ENCODE data around the gene UPF3A. TPM values are rescaled to one million over a fixed set of nuclear protein-coding genes. Genes with fewer than 3 reads are reported as not detected.

The UPF3A gene
- total and polyA plus RNA-seq, 9 of the 15 experiments (the other 6 are each of a cell fraction or from before 2014, with no cell fraction given) = 15.6 to 76.5 (median 40.9) TPM

DNA sequence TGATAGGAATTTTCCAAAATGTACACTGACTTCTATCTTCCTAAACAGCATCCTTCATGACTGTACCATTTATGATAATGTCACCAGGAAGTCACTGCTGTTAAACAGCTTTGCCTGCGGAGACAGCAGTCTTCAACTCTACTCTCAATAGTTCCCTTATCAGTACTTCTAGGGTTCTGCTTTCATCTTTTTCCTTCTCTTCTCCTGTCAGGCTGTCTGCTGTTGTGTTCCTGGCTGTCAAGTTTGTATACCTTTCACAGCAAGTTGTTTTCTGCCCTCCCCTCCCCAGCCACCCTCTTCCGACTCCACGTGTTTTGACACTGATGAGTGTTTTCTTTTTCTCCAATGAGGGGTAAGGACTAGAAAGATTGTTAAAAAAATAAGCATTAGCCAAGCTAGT is 2.2 kb downstream of the UPF3A start (continued):
- TF ChIP-seq, protein P1, sequence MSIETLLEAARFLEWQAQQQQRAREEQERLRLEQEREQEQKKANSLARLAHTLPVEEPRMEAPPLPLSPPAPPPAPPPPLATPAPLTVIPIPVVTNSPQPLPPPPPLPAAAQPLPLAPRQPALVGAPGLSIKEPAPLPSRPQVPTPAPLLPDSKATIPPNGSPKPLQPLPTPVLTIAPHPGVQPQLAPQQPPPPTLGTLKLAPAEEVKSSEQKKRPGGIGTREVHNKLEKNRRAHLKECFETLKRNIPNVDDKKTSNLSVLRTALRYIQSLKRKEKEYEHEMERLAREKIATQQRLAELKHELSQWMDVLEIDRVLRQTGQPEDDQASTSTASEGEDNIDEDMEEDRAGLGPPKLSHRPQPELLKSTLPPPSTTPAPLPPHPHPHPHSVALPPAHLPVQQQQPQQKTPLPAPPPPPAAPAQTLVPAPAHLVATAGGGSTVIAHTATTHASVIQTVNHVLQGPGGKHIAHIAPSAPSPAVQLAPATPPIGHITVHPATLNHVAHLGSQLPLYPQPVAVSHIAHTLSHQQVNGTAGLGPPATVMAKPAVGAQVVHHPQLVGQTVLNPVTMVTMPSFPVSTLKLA (conservative IDR thresholded peaks at IDR 0.05) = peak; percentile 56 to 78
- TF ChIP-seq, protein P2, sequence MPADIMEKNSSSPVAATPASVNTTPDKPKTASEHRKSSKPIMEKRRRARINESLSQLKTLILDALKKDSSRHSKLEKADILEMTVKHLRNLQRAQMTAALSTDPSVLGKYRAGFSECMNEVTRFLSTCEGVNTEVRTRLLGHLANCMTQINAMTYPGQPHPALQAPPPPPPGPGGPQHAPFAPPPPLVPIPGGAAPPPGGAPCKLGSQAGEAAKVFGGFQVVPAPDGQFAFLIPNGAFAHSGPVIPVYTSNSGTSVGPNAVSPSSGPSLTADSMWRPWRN (IDR thresholded peaks at IDR 0.05; ENCODE audit: low read depth) = no peak
- TF ChIP-seq SMARCC2 (IDR thresholded peaks at IDR 0.05; ENCODE audit: low read depth) (no peak), EHMT2 (IDR thresholded peaks at IDR 0.05) (0 out of 2 replicates have a peak, but pooled peaks have one; percentile 28), CTBP1 (IDR thresholded peaks at IDR 0.05; ENCODE audit: borderline replicate concordance) (peak; percentile 28; the same call in 1 of the 2 replicates), PHF8 (IDR thresholded peaks at IDR 0.05; ENCODE audit: borderline replicate concordance, low read length) (no peak), ADNP (tag; IDR thresholded peaks at IDR 0.05) (no peak), RFX1 (IDR thresholded peaks at IDR 0.05) (no peak), BACH1 (tag; IDR thresholded peaks at IDR 0.05) (no peak), ZNF12 (CRISPR knock-in tag; IDR thresholded peaks at IDR 0.05) (no peak), MEF2D (tag; conservative IDR thresholded peaks at IDR 0.05; ENCODE audit: low read depth) (no peak), SPI1 (IDR thresholded peaks at IDR 0.05; ENCODE audit: borderline replicate concordance, low read depth, low read length) (no peak), ARID1B (IDR thresholded peaks at IDR 0.05) (0 out of 2 replicates have a peak, but pooled peaks have one; percentile 14), RCOR1 (IDR thresholded peaks at IDR 0.05; ENCODE audit: borderline replicate concordance in 1 of 2, low read depth in 2 of 2, low read length in 2 of 2) (peak in 1 of 2 experiments; percentile 34; a peak in 1 of 4 replicates)
- TF ChIP-seq, protein P3, sequence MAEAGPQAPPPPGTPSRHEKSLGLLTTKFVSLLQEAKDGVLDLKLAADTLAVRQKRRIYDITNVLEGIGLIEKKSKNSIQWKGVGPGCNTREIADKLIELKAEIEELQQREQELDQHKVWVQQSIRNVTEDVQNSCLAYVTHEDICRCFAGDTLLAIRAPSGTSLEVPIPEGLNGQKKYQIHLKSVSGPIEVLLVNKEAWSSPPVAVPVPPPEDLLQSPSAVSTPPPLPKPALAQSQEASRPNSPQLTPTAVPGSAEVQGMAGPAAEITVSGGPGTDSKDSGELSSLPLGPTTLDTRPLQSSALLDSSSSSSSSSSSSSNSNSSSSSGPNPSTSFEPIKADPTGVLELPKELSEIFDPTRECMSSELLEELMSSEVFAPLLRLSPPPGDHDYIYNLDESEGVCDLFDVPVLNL (CRISPR knock-in tag; IDR thresholded peaks at IDR 0.05; ENCODE audit: low read depth) = no peak
- TF ChIP-seq, protein P4, sequence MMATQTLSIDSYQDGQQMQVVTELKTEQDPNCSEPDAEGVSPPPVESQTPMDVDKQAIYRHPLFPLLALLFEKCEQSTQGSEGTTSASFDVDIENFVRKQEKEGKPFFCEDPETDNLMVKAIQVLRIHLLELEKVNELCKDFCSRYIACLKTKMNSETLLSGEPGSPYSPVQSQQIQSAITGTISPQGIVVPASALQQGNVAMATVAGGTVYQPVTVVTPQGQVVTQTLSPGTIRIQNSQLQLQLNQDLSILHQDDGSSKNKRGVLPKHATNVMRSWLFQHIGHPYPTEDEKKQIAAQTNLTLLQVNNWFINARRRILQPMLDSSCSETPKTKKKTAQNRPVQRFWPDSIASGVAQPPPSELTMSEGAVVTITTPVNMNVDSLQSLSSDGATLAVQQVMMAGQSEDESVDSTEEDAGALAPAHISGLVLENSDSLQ (IDR thresholded peaks at IDR 0.05) = peak; percentile 51
- TF ChIP-seq, protein P5, sequence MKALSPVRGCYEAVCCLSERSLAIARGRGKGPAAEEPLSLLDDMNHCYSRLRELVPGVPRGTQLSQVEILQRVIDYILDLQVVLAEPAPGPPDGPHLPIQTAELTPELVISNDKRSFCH (CRISPR knock-in tag; IDR thresholded peaks at IDR 0.05) = no peak
- TF ChIP-seq, protein P5 (tag; IDR thresholded peaks at IDR 0.05) = 0 out of 2 replicates have a peak, but pooled peaks have one; percentile 42
- TF ChIP-seq, protein P6, sequence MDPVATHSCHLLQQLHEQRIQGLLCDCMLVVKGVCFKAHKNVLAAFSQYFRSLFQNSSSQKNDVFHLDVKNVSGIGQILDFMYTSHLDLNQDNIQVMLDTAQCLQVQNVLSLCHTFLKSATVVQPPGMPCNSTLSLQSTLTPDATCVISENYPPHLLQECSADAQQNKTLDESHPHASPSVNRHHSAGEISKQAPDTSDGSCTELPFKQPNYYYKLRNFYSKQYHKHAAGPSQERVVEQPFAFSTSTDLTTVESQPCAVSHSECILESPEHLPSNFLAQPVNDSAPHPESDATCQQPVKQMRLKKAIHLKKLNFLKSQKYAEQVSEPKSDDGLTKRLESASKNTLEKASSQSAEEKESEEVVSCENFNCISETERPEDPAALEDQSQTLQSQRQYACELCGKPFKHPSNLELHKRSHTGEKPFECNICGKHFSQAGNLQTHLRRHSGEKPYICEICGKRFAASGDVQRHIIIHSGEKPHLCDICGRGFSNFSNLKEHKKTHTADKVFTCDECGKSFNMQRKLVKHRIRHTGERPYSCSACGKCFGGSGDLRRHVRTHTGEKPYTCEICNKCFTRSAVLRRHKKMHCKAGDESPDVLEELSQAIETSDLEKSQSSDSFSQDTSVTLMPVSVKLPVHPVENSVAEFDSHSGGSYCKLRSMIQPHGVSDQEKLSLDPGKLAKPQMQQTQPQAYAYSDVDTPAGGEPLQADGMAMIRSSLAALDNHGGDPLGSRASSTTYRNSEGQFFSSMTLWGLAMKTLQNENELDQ (CRISPR knock-in tag; IDR thresholded peaks at IDR 0.05; ENCODE audit: borderline replicate concordance) = no peak
- TF ChIP-seq, protein P7, sequence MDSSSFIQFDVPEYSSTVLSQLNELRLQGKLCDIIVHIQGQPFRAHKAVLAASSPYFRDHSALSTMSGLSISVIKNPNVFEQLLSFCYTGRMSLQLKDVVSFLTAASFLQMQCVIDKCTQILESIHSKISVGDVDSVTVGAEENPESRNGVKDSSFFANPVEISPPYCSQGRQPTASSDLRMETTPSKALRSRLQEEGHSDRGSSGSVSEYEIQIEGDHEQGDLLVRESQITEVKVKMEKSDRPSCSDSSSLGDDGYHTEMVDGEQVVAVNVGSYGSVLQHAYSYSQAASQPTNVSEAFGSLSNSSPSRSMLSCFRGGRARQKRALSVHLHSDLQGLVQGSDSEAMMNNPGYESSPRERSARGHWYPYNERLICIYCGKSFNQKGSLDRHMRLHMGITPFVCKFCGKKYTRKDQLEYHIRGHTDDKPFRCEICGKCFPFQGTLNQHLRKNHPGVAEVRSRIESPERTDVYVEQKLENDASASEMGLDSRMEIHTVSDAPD (CRISPR knock-in tag; IDR thresholded peaks at IDR 0.05) = no peak

Data from K562 (cell line).